ENCODE results near the gene NDUFA11. TPM values are rescaled to one million over a fixed set of nuclear protein-coding genes. Genes with fewer than 3 reads are reported as not detected.

The NDUFA11 gene
- total RNA-seq, 2 experiments from 2014 or later: 280 to 293 TPM

- H3K9me2 ChIP-seq (ENCODE audit: insufficient read depth, low read length): no peaks in the 10 kb centered on the region
- peak overlapping the region; percentile 96 for H3K27ac ChIP-seq (ENCODE audit: low read depth, low read length, poor library complexity, severe bottlenecking)
- TSS peak; percentile 30 for BruUV-seq (replicated peaks)
- intact Hi-C loops (cut with micrococcal nuclease; ENCODE audit: unreplicated experiment): loop anchor here (2.0 to 5.0 kb wide), 2 partner anchors 28 to 48 kb away; partner anchors contain the start of genes NDUFA11, RANBP3 and VMAC
- H3K36me3 ChIP-seq (ENCODE audit: insufficient read depth, low read length): peaks cover 43% of the 10 kb centered on the region; the same call in 1 of the 2 replicates
- POLR2A ChIA-PET: interaction anchor here (0.9 to 1.8 kb wide), 3 partner anchors 8 to 47 kb away, joined by 3 to 7 read pairs (median 7); no protein-coding TSS in a partner anchor
- H3K4me2 ChIP-seq (ENCODE audit: low read length): peak overlapping the region; percentile 80
- no peak overlapping the region for H2AFZ ChIP-seq (ENCODE audit: low read length)
- CTCF ChIA-PET (ENCODE audit: unreplicated experiment): interaction anchor here (0.9 kb wide), 1 partner anchor 147 kb away, joined by 3 read pairs; no protein-coding TSS in a partner anchor
- H3K4me1 ChIP-seq (ENCODE audit: insufficient read depth, low read length, poor library complexity, severe bottlenecking): peaks cover 86% of the 10 kb centered on the region
- peaks cover 93% of the 10 kb centered on the region for H3K79me2 ChIP-seq (ENCODE audit: insufficient read depth, low read depth, low read length)
- no peak for TF ChIP-seq EZH2phosphoT487 (IDR thresholded peaks at IDR 0.05; ENCODE audit: borderline replicate concordance, low read depth, low read length)
- peak; percentile 34 for DNase-seq (ENCODE audit: low spot score)
- peak overlapping the region; percentile 58 for H3K4me3 ChIP-seq (ENCODE audit: low read depth, low read length, poor library complexity, severe bottlenecking)
- H3K9me3 ChIP-seq (ENCODE audit: low read length): no peaks in the 10 kb centered on the region
- no peaks in the 10 kb centered on the region for H4K20me1 ChIP-seq (ENCODE audit: insufficient read depth, low read length)
These were observed 47.2 kb upstream of the NDUFA11 start for GRCh38 chr19:5950741-5951140.

DNA sequence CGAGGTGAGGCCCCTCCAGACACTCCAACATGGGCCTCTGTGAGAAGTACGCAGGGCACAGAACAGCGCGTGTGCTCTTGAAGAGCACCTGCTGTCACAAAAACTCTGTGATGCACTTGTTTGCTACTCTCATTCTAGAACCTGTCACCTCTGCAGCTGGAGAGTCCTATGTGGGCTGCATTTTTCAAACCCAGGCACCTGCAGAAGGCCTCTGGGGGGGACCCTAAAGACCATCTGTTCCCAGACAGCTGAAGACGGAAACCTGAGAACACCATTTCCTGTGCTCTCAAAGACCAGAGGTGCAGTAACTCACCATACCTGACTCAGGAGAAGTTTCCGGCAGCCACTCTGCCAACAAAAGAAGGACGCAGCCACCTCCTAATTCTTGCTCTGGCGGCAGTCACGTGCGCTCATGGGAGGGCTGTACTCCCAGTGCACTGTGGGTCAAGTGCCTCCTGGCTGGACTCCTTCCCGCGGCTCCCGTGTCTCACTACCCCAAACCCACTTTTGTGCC lies 46.3 kb upstream of the NDUFA11 start:
- ChIA-PET POLR2A (interaction anchor here (0.7 to 1.5 kb wide), 3 partner anchors 22 to 46 kb away, joined by 3 to 4 read pairs (median 3); partner anchors contain the start of gene NDUFA11), CTCF (ENCODE audit: unreplicated experiment) (no interaction called here)
- TF ChIP-seq CTCF (conservative IDR thresholded peaks at IDR 0.05; ENCODE audit: low read length) (no peak), EZH2phosphoT487 (IDR thresholded peaks at IDR 0.05; ENCODE audit: borderline replicate concordance, low read depth, low read length) (no peak)
- peak; percentile 95 for DNase-seq (ENCODE audit: low spot score)
- no peaks in the 10 kb centered on the region for H3K9me3 ChIP-seq (ENCODE audit: low read length)
- H3K79me2 ChIP-seq (ENCODE audit: insufficient read depth, low read depth, low read length): peaks cover 93% of the 10 kb centered on the region
- H2AFZ ChIP-seq (ENCODE audit: low read length): no peak overlapping the region
- BruUV-seq (replicated peaks): no TSS peak
- H3K4me1 ChIP-seq (ENCODE audit: insufficient read depth, low read length, poor library complexity, severe bottlenecking): peaks cover 77% of the 10 kb centered on the region
- peak overlapping the region; percentile 58 for H3K4me3 ChIP-seq (ENCODE audit: low read depth, low read length, poor library complexity, severe bottlenecking)
- H3K4me2 ChIP-seq (ENCODE audit: low read length): peak overlapping the region; percentile 80
- H3K36me3 ChIP-seq (ENCODE audit: insufficient read depth, low read length): peaks cover 51% of the 10 kb centered on the region; the same call in 1 of the 2 replicates
- H3K27ac ChIP-seq (ENCODE audit: low read depth, low read length, poor library complexity, severe bottlenecking): peak overlapping the region; percentile 96
- intact Hi-C loops (cut with micrococcal nuclease; ENCODE audit: unreplicated experiment): loop anchor here (1.0 to 5.0 kb wide), 3 partner anchors 29 to 124 kb away; partner anchors contain the start of genes NDUFA11, RANBP3 and VMAC
- H3K9me2 ChIP-seq (ENCODE audit: insufficient read depth, low read length): no peaks in the 10 kb centered on the region
- H4K20me1 ChIP-seq (ENCODE audit: insufficient read depth, low read length): no peaks in the 10 kb centered on the region

GRCh38 chr19:5948752-5949564 lies 45.4 kb upstream of the NDUFA11 start:
- peaks cover 51% of the 10 kb centered on the region; the same call in 1 of the 2 replicates for H3K36me3 ChIP-seq (ENCODE audit: insufficient read depth, low read length)
- no peak for TF ChIP-seq CTCF (conservative IDR thresholded peaks at IDR 0.05; ENCODE audit: low read length)
- TF ChIP-seq EZH2phosphoT487 (IDR thresholded peaks at IDR 0.05; ENCODE audit: borderline replicate concordance, low read depth, low read length): no peak
- no peak for DNase-seq (ENCODE audit: low spot score)
- peak overlapping the region; percentile 96 for H3K27ac ChIP-seq (ENCODE audit: low read depth, low read length, poor library complexity, severe bottlenecking)
- H3K79me2 ChIP-seq (ENCODE audit: insufficient read depth, low read depth, low read length): peaks cover 86% of the 10 kb centered on the region
- POLR2A ChIA-PET: interaction anchor here (0.7 to 1.5 kb wide), 5 partner anchors 9 to 45 kb away, joined by 3 to 4 read pairs (median 3); partner anchors contain the start of gene NDUFA11
- H4K20me1 ChIP-seq (ENCODE audit: insufficient read depth, low read length): no peaks in the 10 kb centered on the region
- no TSS peak for BruUV-seq (replicated peaks)
- H2AFZ ChIP-seq (ENCODE audit: low read length): no peak overlapping the region
- H3K9me2 ChIP-seq (ENCODE audit: insufficient read depth, low read length): no peaks in the 10 kb centered on the region
- no peaks in the 10 kb centered on the region for H3K9me3 ChIP-seq (ENCODE audit: low read length)
- intact Hi-C loops (cut with micrococcal nuclease; ENCODE audit: unreplicated experiment): loop anchor here (1.0 kb wide), 1 partner anchor 123 kb away; no protein-coding TSS in a partner anchor
- H3K4me3 ChIP-seq (ENCODE audit: low read depth, low read length, poor library complexity, severe bottlenecking): peak overlapping the region; percentile 45
- H3K4me2 ChIP-seq (ENCODE audit: low read length): peak overlapping the region; percentile 80
- H3K4me1 ChIP-seq (ENCODE audit: insufficient read depth, low read length, poor library complexity, severe bottlenecking): peaks cover 68% of the 10 kb centered on the region
- CTCF ChIA-PET (ENCODE audit: unreplicated experiment): no interaction called here

Measured in OCI-LY7 (cell line).